OCI-LY1 (cell line): ENCODE data around the gene DENND5A.

Source experiments
- EZH2 ChIP-seq: fragments of 200-600 bp; sonication (generic), shearing (Covaris generic); IDR thresholded peaks from 2 replicates; pipeline ENCODE4 v1.8.0; 2017; ENCODE audit warnings: borderline replicate concordance, mixed run types, mild to moderate bottlenecking, antibody characterized with exemption, low read length, moderate library complexity, mixed read lengths
- TF ChIP-seq, protein P1 (sequence below): fragments of 200-600 bp; sonication (generic), shearing (Covaris generic); IDR thresholded peaks from 2 replicates; pipeline ENCODE4 v1.5.1; 2017; ENCODE audit warnings: mild to moderate bottlenecking, antibody characterized with exemption, low read length, moderate library complexity, mixed read lengths

DNA sequence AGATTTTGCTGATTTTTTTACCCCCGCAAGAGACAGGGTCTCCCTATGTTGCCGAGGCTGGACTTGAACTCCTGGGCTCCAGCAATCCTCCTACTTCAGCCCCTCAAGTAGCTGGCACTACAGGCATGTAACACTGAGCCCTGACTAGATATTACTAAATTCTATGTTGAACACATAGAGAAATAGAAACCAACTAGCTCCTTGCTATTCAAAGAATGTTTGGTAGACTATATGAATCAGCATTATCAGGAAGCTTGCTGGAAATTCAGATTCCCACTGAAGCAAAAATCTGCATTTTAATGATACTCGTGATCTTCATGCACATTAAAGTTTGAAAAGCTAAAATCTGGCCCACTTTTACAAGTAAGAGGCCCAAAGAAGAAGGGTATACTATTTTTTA, 37.3 kb upstream of the DENND5A start:
- TF ChIP-seq, protein P1, sequence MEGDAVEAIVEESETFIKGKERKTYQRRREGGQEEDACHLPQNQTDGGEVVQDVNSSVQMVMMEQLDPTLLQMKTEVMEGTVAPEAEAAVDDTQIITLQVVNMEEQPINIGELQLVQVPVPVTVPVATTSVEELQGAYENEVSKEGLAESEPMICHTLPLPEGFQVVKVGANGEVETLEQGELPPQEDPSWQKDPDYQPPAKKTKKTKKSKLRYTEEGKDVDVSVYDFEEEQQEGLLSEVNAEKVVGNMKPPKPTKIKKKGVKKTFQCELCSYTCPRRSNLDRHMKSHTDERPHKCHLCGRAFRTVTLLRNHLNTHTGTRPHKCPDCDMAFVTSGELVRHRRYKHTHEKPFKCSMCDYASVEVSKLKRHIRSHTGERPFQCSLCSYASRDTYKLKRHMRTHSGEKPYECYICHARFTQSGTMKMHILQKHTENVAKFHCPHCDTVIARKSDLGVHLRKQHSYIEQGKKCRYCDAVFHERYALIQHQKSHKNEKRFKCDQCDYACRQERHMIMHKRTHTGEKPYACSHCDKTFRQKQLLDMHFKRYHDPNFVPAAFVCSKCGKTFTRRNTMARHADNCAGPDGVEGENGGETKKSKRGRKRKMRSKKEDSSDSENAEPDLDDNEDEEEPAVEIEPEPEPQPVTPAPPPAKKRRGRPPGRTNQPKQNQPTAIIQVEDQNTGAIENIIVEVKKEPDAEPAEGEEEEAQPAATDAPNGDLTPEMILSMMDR: no peak
- TF ChIP-seq EZH2: no peak
